ENCODE measurements around the gene ESPNL.
"Not testable (repeated sequence)": the region's sequence is repeated elsewhere in the genome, so short reads cannot be mapped to it uniquely, and the experiment has no call there.

GRCh38 chr2:238057696-238058575 lies 42.2 kb upstream of the ESPNL start:
- not testable (repeated sequence) for TF ChIP-seq YY1 (IDR thresholded peaks at IDR 0.05; ENCODE audit: insufficient read depth, insufficient read length); ZNF274 (IDR thresholded peaks at IDR 0.05; ENCODE audit: low read depth, low read length)

Measured in NT2/D1 (cell line).